Right lobe of liver (tissue), 6 donors: Measurements from ENCODE around the gene NREP. TPM values are rescaled to one million over a fixed set of nuclear protein-coding genes. Genes with fewer than 3 reads are reported as not detected.

Experiments used
- ATAC-seq, 4 donors: fragments of 200-7000 bp; cut with Tn5 transposase; one replicate each; pipeline ENCODE4 v1.9.1; 2020; ENCODE audit warnings: mild to moderate bottlenecking in 4 of 4, moderate library complexity in 4 of 4
- DNase-seq, 3 donors: peaks; one replicate each; pipeline ENCODE4 v3.0.0-alpha.2; 2020
- H3K27ac ChIP-seq, 3 donors: fragments of 200-600 bp; one replicate each; pipeline ENCODE4 v1.8.0; 2022
- H3K27me3 ChIP-seq, 2 donors: fragments of 200-600 bp; one replicate each; pipeline ENCODE4 v1.8.0; 2022
- H3K36me3 ChIP-seq, 4 donors: fragments of 200-600 bp; sonication (generic) in 1 of 4; one replicate each; pipeline versions ENCODE4 v1.5.1 to v1.8.0; 2017 to 2022; ENCODE audit warnings: control low read depth in 1 of 4
- H3K4me1 ChIP-seq, 4 donors: fragments of 200-600 bp; sonication (generic) in 1 of 4; one replicate each; pipeline versions ENCODE4 v1.5.1 to v1.8.0; 2017 to 2022; ENCODE audit warnings: control low read depth in 1 of 4
- H3K4me3 ChIP-seq, 3 donors: fragments of 200-600 bp; one replicate each; pipeline ENCODE4 v1.8.0; 2022
- H3K9me3 ChIP-seq, 4 donors: fragments of 200-600 bp; sonication (generic) in 1 of 4; one replicate each; pipeline versions ENCODE4 v1.5.1 to v1.8.0; 2017 to 2022; ENCODE audit warnings: control low read depth in 1 of 4
- POLR2A ChIP-seq: fragments of 450-650 bp; IDR thresholded peaks from one replicate; pipeline ENCODE4 v1.6.1; 2017; ENCODE audit warnings: antibody characterized with exemption, mild to moderate bottlenecking
- WGBS: methylation state at CpG from one replicate; pipeline ENCODE4 v1.1.6; 2018; ENCODE audit warnings: low coverage, low lambda C conversion rate; ENCODE audit not compliant: insufficient coverage; ENCODE audit errors: missing lambda C conversion rate; 5-methylcytosine and 5-hydroxymethylcytosine counted together
- intact Hi-C, 2 donors: fragments of 100-400 bp; cut with DNase I; formaldehyde crosslinking; loops; one replicate each; pipeline versions ENCODE4 v1.11.2 to v1.14.1; 2022
- total RNA-seq, 6 experiments: library from RNA; depleted of rRNA in 2 of 6; stranded (reverse); fragments of >200 nt in 2 of 6; fragmentation: NEBNext Ultra II Directional in 3 of 6; extraction: Animal tissue kit (Norgen Biotek cat#: 25700) in 3 of 6; gene quantifications; one replicate each; pipeline versions ENCODE4 v1.1.0 to v1.2.4, GENCODE V29; 2016 to 2023
- TF ChIP-seq, protein P1 (sequence below), 4 donors: fragments of 200-600 bp in 3 of 4; fragments of 450-650 bp in 1 of 4; IDR thresholded peaks; one replicate each; pipeline versions ENCODE4 v1.5.1 to v1.8.0; 2016 to 2022; ENCODE audit warnings: antibody characterized with exemption in 4 of 4, mild to moderate bottlenecking in 2 of 4
- donor health status: DM: no; HTN: yes; CAD: no.
- donor health status: DM: no; HTN: no; CAD: no.
- donor health status: DM: no; HTN: no; CAD: no.
- donor health status: DM: no; HTN: yes; CAD: no.
- donor health status: DM: no; HTN: yes; CAD: no.

The NREP gene
- total RNA-seq, 6 experiments from 2014 or later, result 2.2 to 24.6 (median 7.7) TPM

DNA sequence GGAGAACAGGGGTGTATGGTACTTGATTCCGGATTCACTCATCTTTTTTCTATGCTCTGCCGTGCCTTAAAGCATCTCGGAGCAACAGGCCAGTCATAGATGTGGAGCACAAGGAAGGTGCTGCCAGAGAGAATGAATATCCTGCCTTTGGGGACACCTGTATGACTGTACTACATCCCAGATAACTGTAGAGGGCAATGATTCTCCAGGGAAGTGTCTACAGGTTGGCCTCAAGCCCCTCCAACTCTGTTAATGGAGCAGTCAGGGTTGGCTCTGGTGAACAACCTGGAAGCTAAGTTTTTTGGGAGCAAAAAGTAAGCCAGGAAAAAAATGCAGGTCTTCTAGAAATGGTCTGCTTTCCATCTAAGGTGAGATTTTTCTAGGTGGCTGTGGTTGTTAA lies 71.0 kb downstream of the NREP start:
- H3K27ac ChIP-seq, result no peak overlapping the region
- intact Hi-C loops, result no loop called here
- H3K27me3 ChIP-seq, result no peaks in the 10 kb centered on the region
- peaks cover 0 to 14% (median 2%) of the 10 kb centered on the region in 4 donors for H3K4me1 ChIP-seq
- no peaks in the 10 kb centered on the region for H3K36me3 ChIP-seq
- no peak overlapping the region for H3K4me3 ChIP-seq
- no peaks in the 10 kb centered on the region for H3K9me3 ChIP-seq
- 92% methylated on average over 3 of the region's 3 CpGs for WGBS
- DNase-seq, result no peak
- TF ChIP-seq POLR2A, result no peak
- TF ChIP-seq, protein P1, sequence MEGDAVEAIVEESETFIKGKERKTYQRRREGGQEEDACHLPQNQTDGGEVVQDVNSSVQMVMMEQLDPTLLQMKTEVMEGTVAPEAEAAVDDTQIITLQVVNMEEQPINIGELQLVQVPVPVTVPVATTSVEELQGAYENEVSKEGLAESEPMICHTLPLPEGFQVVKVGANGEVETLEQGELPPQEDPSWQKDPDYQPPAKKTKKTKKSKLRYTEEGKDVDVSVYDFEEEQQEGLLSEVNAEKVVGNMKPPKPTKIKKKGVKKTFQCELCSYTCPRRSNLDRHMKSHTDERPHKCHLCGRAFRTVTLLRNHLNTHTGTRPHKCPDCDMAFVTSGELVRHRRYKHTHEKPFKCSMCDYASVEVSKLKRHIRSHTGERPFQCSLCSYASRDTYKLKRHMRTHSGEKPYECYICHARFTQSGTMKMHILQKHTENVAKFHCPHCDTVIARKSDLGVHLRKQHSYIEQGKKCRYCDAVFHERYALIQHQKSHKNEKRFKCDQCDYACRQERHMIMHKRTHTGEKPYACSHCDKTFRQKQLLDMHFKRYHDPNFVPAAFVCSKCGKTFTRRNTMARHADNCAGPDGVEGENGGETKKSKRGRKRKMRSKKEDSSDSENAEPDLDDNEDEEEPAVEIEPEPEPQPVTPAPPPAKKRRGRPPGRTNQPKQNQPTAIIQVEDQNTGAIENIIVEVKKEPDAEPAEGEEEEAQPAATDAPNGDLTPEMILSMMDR (IDR thresholded peaks at IDR 0.05), result peak; percentile 20 to 46 (median 37)
- peak; percentile 64 to 86 (median 80) for ATAC-seq

DNA sequence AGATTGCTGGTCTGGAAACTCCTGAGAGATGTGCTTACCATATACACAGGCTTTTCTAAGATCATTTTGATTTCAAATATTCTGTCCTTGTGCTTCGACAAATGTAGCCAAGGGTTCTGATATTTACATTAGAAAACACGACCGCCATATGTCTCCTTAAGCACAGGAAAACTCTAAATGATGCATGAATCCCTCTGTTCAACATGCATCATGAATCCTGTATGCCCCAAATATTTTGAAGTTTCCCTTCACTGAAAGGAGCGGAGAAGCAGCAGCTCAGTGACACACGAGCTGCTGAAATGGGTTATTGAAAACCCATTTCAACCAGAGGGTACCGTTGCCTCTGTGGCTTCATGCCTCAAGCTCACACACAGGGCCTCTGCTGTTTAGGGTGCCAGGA lies 74.4 kb downstream of the NREP start:
- Histone ChIP-seq H3K27ac (no peak overlapping the region), H3K9me3 (no peaks in the 10 kb centered on the region), H3K4me3 (no peak overlapping the region), H3K27me3 (no peaks in the 10 kb centered on the region), H3K36me3 (no peaks in the 10 kb centered on the region), H3K4me1 (peaks cover 0 to 22% (median 6%) of the 10 kb centered on the region in 4 donors)
- DNase-seq, result no peak
- 90% methylated on average over 6 of the region's 6 CpGs for WGBS
- no peak for TF ChIP-seq POLR2A
- TF ChIP-seq, protein P1 (IDR thresholded peaks at IDR 0.05), result no peak
- intact Hi-C loops, result no loop called here
- no peak for ATAC-seq

DNA sequence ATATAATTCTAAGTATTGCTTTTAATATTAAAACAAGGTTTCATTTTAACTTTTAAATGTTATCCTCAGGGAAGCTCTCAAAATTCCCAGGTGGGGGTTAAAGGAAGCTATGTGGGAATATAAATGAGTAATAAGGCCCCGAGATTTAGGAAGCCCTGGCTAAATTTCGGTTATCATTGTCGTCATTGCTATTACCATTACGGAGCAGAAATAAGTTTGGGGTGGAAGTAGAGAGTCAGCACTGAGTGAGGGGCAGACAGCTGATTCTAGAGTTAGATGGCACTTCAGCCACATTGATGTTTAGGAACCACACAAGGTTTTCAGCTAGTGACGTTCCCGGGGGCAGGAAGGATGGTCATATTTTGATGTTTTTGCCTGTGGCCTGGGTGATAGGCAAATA lies 74.9 kb downstream of the NREP start:
- DNase-seq, result no peak
- 68% methylated on average over 6 of the region's 6 CpGs for WGBS

DNA sequence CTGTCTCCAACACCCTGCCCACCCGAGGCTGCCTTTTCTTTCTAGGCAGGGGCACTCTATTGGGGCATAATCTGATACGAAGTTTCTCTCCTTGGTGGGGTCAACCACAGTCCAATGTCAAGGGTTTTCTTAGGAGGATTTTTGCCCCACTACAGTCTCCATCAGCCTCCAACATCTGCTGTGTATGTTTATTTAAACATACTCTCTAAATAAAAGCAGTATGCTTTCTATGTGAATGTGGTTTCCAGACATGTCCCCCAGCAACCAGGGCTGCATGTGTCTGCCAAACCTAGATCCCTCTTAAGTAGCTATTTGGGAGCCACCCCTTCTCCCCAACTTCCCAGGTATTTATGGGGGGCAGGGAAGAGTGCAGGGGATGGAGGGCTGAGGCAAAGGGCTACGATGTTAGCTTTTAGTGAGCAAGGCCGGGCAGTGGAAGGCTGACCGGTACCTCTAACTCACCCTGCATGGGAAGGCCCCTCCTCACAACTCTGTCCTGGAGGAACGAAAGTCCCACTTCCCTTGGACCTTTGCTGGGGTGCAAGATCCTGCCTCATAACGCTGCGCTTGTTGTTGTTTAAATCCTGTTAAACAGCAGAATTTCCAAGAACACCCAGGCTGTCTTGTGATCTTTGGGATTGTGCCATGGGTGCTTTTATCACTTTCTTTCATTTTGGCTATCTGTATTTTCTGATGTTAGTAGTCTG lies 75.4 kb downstream of the NREP start:
- 48% methylated on average over 4 of the region's 8 CpGs for WGBS
- intact Hi-C loops, result no loop called here
- Histone ChIP-seq H3K36me3 (no peaks in the 10 kb centered on the region), H3K4me1 (peaks cover 0 to 22% (median 6%) of the 10 kb centered on the region in 4 donors), H3K4me3 (no peak overlapping the region), H3K27me3 (no peaks in the 10 kb centered on the region), H3K9me3 (no peaks in the 10 kb centered on the region), H3K27ac (peak overlapping the region in 1 of 3 donors; percentile 39)
- ATAC-seq (no peak), DNase-seq (no peak)
- TF ChIP-seq, protein P1 (IDR thresholded peaks at IDR 0.05), result no peak
- TF ChIP-seq POLR2A, result no peak

More for the DNA sequence above, 74.9 kb downstream of the NREP start:
- H3K27me3 ChIP-seq, result no peaks in the 10 kb centered on the region
- no peaks in the 10 kb centered on the region for H3K36me3 ChIP-seq
- peaks cover 0 to 22% (median 6%) of the 10 kb centered on the region in 4 donors for H3K4me1 ChIP-seq
- H3K9me3 ChIP-seq, result no peaks in the 10 kb centered on the region
- no peak for TF ChIP-seq POLR2A
- TF ChIP-seq, protein P1 (IDR thresholded peaks at IDR 0.05), result no peak
- H3K27ac ChIP-seq, result no peak overlapping the region
- intact Hi-C loops, result no loop called here
- no peak overlapping the region for H3K4me3 ChIP-seq
- no peak for ATAC-seq
